Measurements from ENCODE around the gene SERTM1. TPM values are rescaled to one million over a fixed set of nuclear protein-coding genes. Genes with fewer than 3 reads are reported as not detected.

SERTM1 gene
- total and polyA plus RNA-seq, 12 donors, result 0.13 to 1.2 (median 0.37) TPM; not detected in 1

DNA sequence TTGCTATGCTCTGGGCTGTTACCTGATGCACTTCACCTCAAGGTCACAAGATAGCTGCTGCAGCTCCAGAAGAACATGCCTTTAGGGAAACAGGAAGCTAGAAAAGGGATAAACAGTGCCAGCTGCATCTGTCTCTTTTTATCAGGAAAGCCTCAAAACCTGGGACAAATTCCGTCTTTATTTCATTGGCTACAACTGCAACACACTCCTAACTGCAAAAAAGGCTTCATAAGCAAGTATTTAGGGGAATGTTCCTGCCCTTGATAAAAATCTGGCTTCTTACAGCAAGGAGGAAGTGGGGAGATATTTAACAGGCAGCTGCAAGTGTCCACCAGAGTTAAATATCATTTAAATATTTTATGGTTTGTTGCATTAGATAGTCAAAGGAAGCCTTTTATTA, 34.2 kb upstream of the SERTM1 start:
- intact Hi-C loops (cut with DNase I), result no loop called here
- no peak overlapping the region for H3K27ac ChIP-seq
- DNase-seq (no peak), ATAC-seq (no peak)
- no peaks in the 10 kb centered on the region for H3K27me3 ChIP-seq
- H3K9me3 ChIP-seq, result peaks cover 0 to 4% (median 0%) of the 10 kb centered on the region in 11 donors
- 33 to 66% methylated on average over 1 of the region's 1 CpG for WGBS, 2 donors
- no peaks in the 10 kb centered on the region for H3K4me1 ChIP-seq
- TF ChIP-seq, protein P1, sequence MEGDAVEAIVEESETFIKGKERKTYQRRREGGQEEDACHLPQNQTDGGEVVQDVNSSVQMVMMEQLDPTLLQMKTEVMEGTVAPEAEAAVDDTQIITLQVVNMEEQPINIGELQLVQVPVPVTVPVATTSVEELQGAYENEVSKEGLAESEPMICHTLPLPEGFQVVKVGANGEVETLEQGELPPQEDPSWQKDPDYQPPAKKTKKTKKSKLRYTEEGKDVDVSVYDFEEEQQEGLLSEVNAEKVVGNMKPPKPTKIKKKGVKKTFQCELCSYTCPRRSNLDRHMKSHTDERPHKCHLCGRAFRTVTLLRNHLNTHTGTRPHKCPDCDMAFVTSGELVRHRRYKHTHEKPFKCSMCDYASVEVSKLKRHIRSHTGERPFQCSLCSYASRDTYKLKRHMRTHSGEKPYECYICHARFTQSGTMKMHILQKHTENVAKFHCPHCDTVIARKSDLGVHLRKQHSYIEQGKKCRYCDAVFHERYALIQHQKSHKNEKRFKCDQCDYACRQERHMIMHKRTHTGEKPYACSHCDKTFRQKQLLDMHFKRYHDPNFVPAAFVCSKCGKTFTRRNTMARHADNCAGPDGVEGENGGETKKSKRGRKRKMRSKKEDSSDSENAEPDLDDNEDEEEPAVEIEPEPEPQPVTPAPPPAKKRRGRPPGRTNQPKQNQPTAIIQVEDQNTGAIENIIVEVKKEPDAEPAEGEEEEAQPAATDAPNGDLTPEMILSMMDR (IDR thresholded peaks at IDR 0.05), result no peak
- no peaks in the 10 kb centered on the region for H3K36me3 ChIP-seq
- no peak overlapping the region for H3K4me3 ChIP-seq

DNA sequence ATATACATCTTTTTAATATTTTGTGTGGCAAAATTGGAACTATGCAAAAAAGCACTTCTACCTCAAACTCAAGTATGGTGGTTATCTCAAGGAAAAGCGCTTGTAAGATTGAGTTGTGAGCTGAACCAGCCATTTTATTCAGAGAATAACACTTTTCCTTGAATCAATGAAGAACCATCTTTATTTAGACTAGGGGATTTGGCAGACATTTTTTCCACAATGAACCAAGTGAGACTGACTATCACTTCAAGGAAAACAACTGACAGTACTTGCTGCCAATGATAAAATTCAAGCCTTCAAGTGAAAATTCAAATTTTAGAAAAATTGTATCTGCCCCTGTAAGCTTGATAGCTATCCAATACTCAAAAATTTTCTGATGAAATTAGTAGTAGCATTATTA, 23.2 kb upstream of the SERTM1 start:
- no peak overlapping the region for H3K4me3 ChIP-seq
- 85 to 91% methylated on average over 1 of the region's 1 CpG for WGBS, 2 donors
- H3K36me3 ChIP-seq, result no peaks in the 10 kb centered on the region
- H3K27ac ChIP-seq, result no peak overlapping the region
- DNase-seq (no peak), ATAC-seq (no peak)
- TF ChIP-seq, protein P1 (IDR thresholded peaks at IDR 0.05), result no peak
- intact Hi-C loops (cut with DNase I), result no loop called here
- H3K4me1 ChIP-seq, result no peaks in the 10 kb centered on the region
- H3K27me3 ChIP-seq, result no peaks in the 10 kb centered on the region
- H3K9me3 ChIP-seq, result peaks cover 0 to 4% (median 0%) of the 10 kb centered on the region in 11 donors

DNA sequence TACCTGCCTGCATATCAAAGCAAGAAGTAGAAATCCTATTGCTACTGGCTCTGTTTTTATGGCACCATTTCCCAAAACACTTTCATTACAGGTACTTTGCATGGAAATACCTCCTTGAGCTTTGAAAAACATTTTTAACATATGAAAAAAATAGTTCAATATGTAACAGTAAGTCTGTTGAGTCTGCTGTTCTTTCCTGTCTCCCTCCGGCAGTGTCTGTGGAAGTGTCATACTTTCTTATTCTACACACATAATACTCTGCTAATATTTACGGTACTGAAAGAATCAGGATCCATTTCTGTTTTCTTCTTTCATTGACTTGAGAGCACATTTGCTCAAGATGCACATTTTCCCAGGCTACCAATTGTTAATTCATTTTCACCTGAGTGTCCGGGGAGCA, 8.2 kb upstream of the SERTM1 start:
- 90% methylated on average over 3 of the region's 3 CpGs for WGBS, 2 donors
- H3K27me3 ChIP-seq, result peaks cover 0 to 11% (median 4%) of the 10 kb centered on the region in 7 donors
- TF ChIP-seq, protein P1 (IDR thresholded peaks at IDR 0.05), result no peak
- no peaks in the 10 kb centered on the region for H3K4me1 ChIP-seq
- H3K27ac ChIP-seq, result no peak overlapping the region
- no peaks in the 10 kb centered on the region for H3K9me3 ChIP-seq
- DNase-seq (no peak), ATAC-seq (no peak)
- H3K4me3 ChIP-seq, result no peak overlapping the region
- intact Hi-C loops (cut with DNase I), result no loop called here
- no peaks in the 10 kb centered on the region for H3K36me3 ChIP-seq

DNA sequence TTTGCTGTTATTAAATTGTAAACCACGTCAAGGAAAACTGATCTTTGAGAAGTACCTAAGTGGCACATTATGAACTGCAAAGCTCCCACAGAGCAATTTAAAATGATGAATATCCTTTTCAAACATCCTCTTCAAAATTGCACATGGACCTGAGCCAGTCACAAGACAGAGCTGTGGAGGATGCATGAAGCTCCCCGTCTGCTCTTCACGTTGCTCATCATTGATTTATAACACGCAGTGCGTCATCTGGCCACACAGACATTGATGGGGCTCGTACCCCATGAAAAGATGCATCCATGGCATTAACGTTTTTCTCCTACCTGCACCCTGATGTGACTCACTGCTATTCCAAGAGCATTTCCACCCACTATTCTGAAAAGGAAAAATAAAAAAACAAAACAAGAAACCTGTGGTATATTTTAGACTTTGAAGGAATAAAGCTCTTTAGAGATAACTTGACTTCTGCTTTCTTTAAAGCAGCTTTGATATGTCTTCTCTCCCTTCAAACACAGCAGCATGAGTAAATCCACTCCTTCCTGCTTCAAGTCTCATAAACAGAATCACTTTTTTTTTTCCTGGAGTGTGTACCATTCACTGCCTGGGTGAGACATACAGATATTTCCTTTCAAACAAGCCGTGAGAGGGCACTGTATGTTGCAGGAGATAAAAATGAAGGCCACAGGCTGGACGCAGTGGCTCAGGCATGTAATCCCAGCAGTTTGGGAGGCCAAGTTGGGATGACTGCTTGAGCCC, 7.2 kb upstream of the SERTM1 start:
- intact Hi-C loops (cut with DNase I), result no loop called here
- WGBS, 2 donors, result 69 to 79% methylated on average over 9 of the region's 9 CpGs
- H3K9me3 ChIP-seq, result no peaks in the 10 kb centered on the region
- peaks cover 0 to 11% (median 4%) of the 10 kb centered on the region in 7 donors for H3K27me3 ChIP-seq
- H3K4me1 ChIP-seq, result no peaks in the 10 kb centered on the region
- TF ChIP-seq, protein P1 (IDR thresholded peaks at IDR 0.05), result no peak
- no peak overlapping the region for H3K27ac ChIP-seq
- ATAC-seq (no peak), DNase-seq (no peak)
- H3K4me3 ChIP-seq, result no peak overlapping the region
- no peaks in the 10 kb centered on the region for H3K36me3 ChIP-seq
